CD4-positive, alpha-beta T cell treated with Interleukin-15 for 1 hour (primary cell): ENCODE measurements around the gene MAN2C1.
"Not testable (repeated sequence)": the region's sequence is repeated elsewhere in the genome, so short reads cannot be mapped to it uniquely, and the experiment has no call there.

Experiments used
- DNase-seq: peaks from one replicate; pipeline ENCODE4 v3.0.0-alpha.2; 2020

Gene MAN2C1

DNA sequence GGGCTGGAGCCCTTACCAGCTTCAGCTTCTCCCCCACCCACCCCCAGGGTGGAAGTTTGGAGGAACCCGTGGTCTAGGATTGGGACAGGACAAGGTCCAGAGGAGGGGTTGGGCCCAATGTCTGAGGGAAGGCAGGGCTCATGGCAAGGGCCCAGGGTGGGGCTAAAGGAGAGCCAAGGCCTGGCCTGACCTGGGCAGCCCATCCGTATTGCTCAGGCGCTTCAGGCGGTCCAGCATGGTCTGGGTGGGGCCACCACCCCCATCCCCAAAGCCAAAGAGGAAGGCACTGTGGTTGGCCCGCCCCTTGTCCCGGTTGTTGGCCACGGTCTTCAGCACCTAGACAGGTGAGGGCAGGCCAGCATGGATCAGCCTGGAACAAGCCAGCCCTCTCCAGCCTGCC lies 7.6 kb downstream of the MAN2C1 start:
- DNase-seq, result no peak

DNA sequence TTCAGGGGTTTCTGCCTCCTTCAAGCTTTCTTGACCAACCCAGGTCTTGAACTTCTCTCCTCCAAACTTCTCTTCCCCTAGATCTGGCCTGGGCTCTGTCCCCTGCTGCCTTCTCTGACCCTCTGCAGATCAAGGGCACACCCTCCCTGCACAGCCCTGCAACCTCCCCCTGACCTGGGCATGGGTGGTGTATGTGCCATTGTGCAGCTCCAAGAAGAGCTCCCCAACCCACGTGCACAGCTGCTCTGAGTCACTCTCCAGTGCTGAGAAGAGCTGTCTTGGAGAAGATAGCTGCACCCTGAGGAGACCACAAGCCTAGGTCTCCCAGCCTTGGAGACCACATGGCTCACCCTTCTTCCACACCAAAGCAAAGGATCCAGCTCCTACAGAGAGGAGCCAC lies 8.0 kb downstream of the MAN2C1 start:
- no peak for DNase-seq

- DNase-seq, result no peak
Observed at GRCh38 chr15:75359537-75360250, 8.7 kb downstream of the MAN2C1 start.

DNA sequence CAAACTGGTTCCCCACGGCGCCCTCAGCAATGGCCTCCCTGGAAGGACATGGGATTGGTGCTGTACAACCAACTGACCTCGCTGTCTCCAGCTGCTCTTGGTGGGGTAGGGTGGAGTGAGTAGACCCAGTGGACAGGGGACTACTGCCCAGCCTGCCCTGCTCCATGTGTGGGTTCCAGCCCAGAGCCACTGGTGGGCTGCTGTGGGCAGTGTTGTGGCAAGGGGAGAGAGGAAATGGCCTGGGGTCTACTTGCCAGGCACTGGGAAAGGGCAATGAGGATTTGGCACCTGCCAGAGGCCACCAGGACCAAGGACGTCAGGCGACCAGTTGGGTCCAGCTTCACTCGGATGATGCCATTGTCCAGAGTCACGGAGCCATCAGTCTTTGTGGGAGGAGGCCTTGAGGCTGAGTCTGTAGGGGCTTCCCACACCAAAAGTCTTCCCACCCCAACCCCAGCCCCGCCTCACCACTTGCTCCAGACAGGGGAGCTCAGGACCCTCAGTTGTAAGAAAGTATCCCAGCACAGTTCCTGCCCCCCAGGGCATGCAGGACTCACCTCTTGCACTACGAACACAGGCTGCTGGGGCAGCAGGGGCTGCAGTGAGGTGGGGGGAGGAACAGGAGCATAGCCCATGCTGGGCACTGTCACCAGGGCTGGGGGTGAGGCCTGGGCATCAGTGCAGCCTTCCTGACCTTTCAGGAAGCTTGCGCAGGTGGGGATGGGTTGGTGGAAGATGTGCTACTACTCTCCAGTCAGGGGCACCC lies 9.5 kb downstream of the MAN2C1 start:
- no peak for DNase-seq

DNA sequence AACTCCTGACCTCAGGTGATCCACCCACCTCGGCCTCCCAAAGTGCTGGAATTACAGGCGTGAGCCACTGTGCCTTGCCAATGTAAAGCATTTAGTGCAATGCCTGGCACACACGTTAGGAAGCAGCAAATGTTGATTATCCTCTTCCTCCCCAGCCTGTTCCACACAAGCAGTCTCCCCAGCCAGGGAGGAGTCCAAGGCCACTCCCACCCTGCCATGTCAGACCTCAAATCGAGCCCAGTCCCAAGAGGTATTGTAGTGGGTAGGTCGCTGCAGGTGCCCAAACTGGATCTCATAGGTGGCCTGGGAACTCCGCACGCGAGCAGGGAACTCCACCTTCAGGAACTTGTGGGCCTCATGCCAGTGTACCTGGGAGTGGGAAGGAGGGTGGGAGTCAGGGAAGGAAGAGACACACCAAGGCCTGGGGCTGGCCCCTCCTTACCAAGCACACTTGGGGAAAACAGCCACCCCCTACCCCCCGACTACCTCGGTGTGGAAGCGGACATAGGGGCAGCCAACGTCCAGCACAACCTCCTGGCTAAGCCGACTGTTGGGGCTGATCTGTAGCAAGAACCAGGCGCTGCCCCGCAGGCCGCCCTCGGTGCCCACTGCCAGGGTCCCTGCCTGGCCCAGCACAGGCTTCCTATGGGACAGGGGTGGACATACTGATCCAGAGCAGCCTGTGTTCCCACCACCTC lies 10.3 kb downstream of the MAN2C1 start:
- DNase-seq, result no peak

- DNase-seq, result no peak
Observed at GRCh38 chr15:75356517-75356916, 11.9 kb downstream of the MAN2C1 start.

GRCh38 chr15:75356006-75356405 lies 12.4 kb downstream of the MAN2C1 start:
- DNase-seq, result no peak

- no peak for DNase-seq
Observed at GRCh38 chr15:75355369-75355768, 13.0 kb downstream of the MAN2C1 start.

DNA sequence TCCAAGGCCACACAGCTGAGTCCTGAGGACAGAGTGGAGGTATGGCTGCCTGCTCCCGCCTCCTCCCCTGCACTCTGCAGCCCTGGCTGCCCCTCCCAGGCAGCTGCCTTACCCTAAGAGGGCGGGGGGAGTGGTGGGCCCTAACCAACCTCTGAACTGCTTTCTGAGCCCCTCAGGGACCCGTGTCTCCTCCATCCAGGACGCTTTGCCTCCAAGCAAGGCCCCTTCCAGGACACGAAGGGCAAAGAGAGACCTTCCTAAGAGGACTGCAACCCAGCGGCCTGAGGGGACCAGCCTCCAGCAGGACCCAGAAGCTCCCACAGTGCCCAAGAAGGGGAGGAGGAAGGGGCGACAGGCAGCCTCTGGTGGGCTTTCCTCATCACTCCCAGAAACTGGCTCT lies 14.0 kb downstream of the MAN2C1 start:
- no peak for DNase-seq

DNA sequence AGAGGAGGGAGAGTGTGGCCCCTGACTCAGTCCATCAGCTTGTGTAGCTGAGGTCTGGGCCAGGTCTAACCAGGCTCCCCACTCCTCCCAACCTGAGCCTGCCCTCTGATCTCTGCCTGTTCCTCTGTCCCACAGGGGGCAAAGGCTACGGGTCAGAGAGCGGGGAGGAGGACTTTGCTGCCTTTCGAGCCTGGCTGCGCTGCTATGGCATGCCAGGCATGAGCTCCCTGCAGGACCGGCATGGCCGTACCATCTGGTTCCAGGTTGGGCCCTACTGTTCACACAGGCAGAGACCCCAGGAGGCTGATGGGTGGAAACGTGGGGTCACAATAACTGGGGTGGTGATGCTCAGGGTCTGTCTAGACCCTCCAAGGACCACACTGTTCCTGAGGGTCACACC lies 14.8 kb downstream of the MAN2C1 start:
- no peak for DNase-seq

- no peak for DNase-seq
Observed at GRCh38 chr15:75352186-75353080, 16.0 kb downstream of the MAN2C1 start.

- DNase-seq, result no peak
Observed at GRCh38 chr15:75350601-75351361, 17.6 kb downstream of the MAN2C1 start.

GRCh38 chr15:75349851-75350588 lies 18.4 kb downstream of the MAN2C1 start:
- DNase-seq, result peak; percentile 92

- not testable (repeated sequence) for DNase-seq
Observed at GRCh38 chr15:75349351-75349669, 19.1 kb downstream of the MAN2C1 start.

DNA sequence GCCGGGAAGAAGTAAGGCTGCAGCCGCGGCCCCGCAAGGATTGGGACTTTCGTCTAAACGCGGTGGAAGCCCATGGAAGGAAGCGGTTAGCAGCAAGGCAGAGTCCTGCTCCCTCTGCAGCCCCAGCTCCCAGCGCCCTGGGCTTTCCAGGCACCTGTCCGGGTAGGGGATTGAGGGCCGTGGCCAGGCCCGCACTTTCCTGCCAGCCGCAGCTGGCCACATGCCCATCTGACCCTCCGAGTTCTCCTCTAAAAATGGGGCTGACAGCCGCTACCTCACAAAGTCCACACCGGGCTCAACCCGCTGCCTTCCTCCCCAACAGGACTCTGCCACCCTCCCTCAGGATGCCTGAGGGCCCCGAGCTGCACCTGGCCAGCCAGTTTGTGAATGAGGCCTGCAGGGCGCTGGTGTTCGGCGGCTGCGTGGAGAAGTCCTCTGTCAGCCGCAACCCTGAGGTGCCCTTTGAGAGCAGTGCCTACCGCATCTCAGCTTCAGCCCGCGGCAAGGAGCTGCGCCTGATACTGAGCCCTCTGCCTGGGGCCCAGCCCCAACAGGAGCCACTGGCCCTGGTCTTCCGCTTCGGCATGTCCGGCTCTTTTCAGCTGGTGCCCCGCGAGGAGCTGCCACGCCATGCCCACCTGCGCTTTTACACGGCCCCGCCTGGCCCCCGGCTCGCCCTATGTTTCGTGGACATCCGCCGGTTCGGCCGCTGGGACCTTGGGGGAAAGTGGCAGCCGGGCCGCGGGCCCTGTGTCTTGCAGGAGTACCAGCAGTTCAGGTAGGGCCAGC lies 19.7 kb downstream of the MAN2C1 start:
- no peak for DNase-seq

- no peak for DNase-seq
Observed at GRCh38 chr15:75348034-75348561, 20.3 kb downstream of the MAN2C1 start.

- DNase-seq, result peak; percentile 88
Observed at GRCh38 chr15:75347222-75348033, 21.0 kb downstream of the MAN2C1 start.

- no peak for DNase-seq
Observed at GRCh38 chr15:75346796-75347221, 21.6 kb downstream of the MAN2C1 start, which contains the start of gene NEIL1. Gene NEIL1, plus strand, starts transcription at chr15:75347039. Its CDS starts 1,867 bp downstream, at chr15:75348906.

DNA sequence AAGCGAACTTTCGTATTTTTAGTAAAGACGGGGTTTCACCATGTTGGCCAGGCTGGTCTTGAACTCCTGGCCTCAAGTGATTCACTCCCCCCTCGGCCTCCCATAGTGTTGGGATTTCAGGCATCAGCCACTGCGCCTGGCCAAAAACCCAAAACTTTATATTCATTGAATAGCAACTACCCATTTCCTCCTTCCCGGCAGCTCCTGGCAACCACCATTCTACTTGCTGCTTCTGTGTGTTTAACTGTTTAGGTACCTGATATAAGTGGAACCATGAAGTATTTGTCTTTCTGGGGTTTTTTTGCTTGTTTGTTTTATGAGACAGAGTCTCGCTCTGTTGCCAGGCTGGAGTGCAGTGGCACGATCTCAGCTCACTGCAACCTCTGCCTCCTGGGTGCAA lies 24.5 kb downstream of the MAN2C1 start:
- DNase-seq, result not testable (repeated sequence)
